GM23338 (cell line): ENCODE results near the gene CIB4. TPM values are rescaled to one million over a fixed set of nuclear protein-coding genes. Genes with fewer than 3 reads are reported as not detected.

Source experiments
- ATAC-seq: fragments of 200-7000 bp; cut with Tn5 transposase; 3 replicates; pipeline ENCODE4 v1.9.1; 2020
- DNase-seq: peaks from one replicate; pipeline ENCODE4 v3.0.0-alpha.2; 2015; ENCODE audit warnings: low spot score
- H2AFZ ChIP-seq: fragments of 200-600 bp; sonication (generic); 2 replicates; pipeline ENCODE4 v1.8.0; 2016; ENCODE audit warnings: antibody characterized with exemption, mild to moderate bottlenecking, moderate library complexity
- H3F3A ChIP-seq: fragments of 200-600 bp; sonication (generic); replicated peaks from 2 replicates; pipeline ENCODE4 v1.8.0; 2017; ENCODE audit warnings: antibody characterized with exemption, mixed run types, low read depth
- H3K27ac ChIP-seq: fragments of 200-600 bp; sonication (generic); 2 replicates; pipeline ENCODE4 v1.6.1; 2016; ENCODE audit warnings: low read depth
- H3K27me3 ChIP-seq: fragments of 200-600 bp; sonication (generic); 2 replicates; pipeline ENCODE4 v1.8.0; 2016; ENCODE audit warnings: mild to moderate bottlenecking, mixed run types, moderate library complexity; ENCODE audit not compliant: insufficient read depth
- H3K36me3 ChIP-seq: fragments of 200-600 bp; sonication (generic); 2 replicates; pipeline ENCODE4 v1.8.0; 2016; ENCODE audit warnings: mild to moderate bottlenecking; ENCODE audit not compliant: insufficient read depth
- H3K4me1 ChIP-seq: fragments of 200-600 bp; sonication (generic); 2 replicates; pipeline ENCODE4 v1.8.0; 2016; ENCODE audit warnings: mild to moderate bottlenecking, moderate library complexity; ENCODE audit not compliant: insufficient read depth
- H3K4me2 ChIP-seq: fragments of 200-600 bp; sonication (generic); 2 replicates; pipeline ENCODE4 v1.7.1; 2017; ENCODE audit warnings: mixed run types
- H3K4me3 ChIP-seq: fragments of 200-600 bp; sonication (generic); 2 replicates; pipeline ENCODE4 v1.6.1; 2016; ENCODE audit warnings: mixed run types
- H3K79me2 ChIP-seq: fragments of 200-600 bp; sonication (generic); replicated peaks from 2 replicates; pipeline ENCODE4 v1.8.0; 2017; ENCODE audit warnings: mild to moderate bottlenecking; ENCODE audit not compliant: insufficient read depth
- H3K9me2 ChIP-seq: fragments of 200-600 bp; sonication (generic); 2 replicates; pipeline ENCODE4 v1.8.0; 2017; ENCODE audit not compliant: insufficient read depth
- H4K20me1 ChIP-seq: fragments of 200-600 bp; sonication (generic); replicated peaks from 2 replicates; pipeline ENCODE4 v1.8.0; 2017; ENCODE audit warnings: mild to moderate bottlenecking; ENCODE audit not compliant: insufficient read depth
- H3K27ac Mint-ChIP-seq: 2 replicates; pipeline ENCODE4 v1.8.0; 2020; ENCODE audit warnings: inconsistent platforms, mild to moderate bottlenecking, moderate library complexity, mixed read lengths
- H3K27me3 Mint-ChIP-seq: 3 replicates; pipeline ENCODE4 v1.8.0; 2022; ENCODE audit warnings: low read depth, mild to moderate bottlenecking, moderate library complexity, mixed read lengths, inconsistent platforms; ENCODE audit not compliant: insufficient read depth, poor library complexity
- H3K36me3 Mint-ChIP-seq: 3 replicates; pipeline ENCODE4 v1.8.0; 2021; ENCODE audit warnings: low read depth, mild to moderate bottlenecking, inconsistent platforms, moderate library complexity, mixed read lengths
- H3K4me1 Mint-ChIP-seq: 3 replicates; pipeline ENCODE4 v1.8.0; 2020; ENCODE audit warnings: mild to moderate bottlenecking, inconsistent platforms, mixed read lengths
- H3K4me3 Mint-ChIP-seq: 3 replicates; pipeline ENCODE4 v1.8.0; 2021; ENCODE audit warnings: moderate library complexity, mild to moderate bottlenecking, inconsistent platforms, mixed read lengths
- H3K9me3 Mint-ChIP-seq: 3 replicates; pipeline ENCODE4 v1.8.0; 2020; ENCODE audit warnings: moderate library complexity, mild to moderate bottlenecking, inconsistent platforms, mixed read lengths
- CREB1 ChIP-seq: fragments of 250-450 bp; sonication (Bioruptor Pico); IDR thresholded peaks from 2 replicates; pipeline ENCODE4 v1.5.0; 2020; ENCODE audit warnings: low read depth, mild to moderate bottlenecking, moderate library complexity
- JUNB ChIP-seq: IDR thresholded peaks from one replicate; pipeline ENCODE4 v1.6.1; 2016; ENCODE audit warnings: antibody characterized with exemption; ENCODE audit not compliant: unreplicated experiment
- POLR2AphosphoS5 ChIP-seq: IDR thresholded peaks from 2 replicates; pipeline ENCODE4 v1.6.1; 2016; ENCODE audit warnings: antibody characterized with exemption, low read depth
- ZNF114 ChIP-seq: fragments of 250-450 bp; sonication (Bioruptor Pico); IDR thresholded peaks from 2 replicates; pipeline ENCODE4 v1.5.0; 2020; ENCODE audit warnings: mild to moderate bottlenecking, moderate library complexity
- ZNF331 ChIP-seq: fragments of 250-450 bp; sonication (Bioruptor Pico); IDR thresholded peaks from 2 replicates; pipeline ENCODE4 v1.5.0; 2020; ENCODE audit warnings: low read depth, mild to moderate bottlenecking, moderate library complexity
- polyA plus RNA-seq: library from polyadenylated mRNA; unstranded; fragments of >200 nt; fragmentation: Nextera tagmentation; extraction: Ambion mirVana; gene quantifications from 2 replicates; pipeline ENCODE4 v1.2.1, GENCODE V29; 2016
- total RNA-seq: library from RNA; depleted of rRNA; stranded (reverse); fragments of >200 nt; shearing (Covaris generic); gene quantifications from 2 replicates; pipeline ENCODE4 v1.2.3, GENCODE V29; 2014
- TF ChIP-seq, protein P1 (sequence below), 2 experiments: fragments of 200-600 bp in 1 of 2; sonication (generic) in 1 of 2; conservative IDR thresholded peaks; 2 replicates each; pipeline versions ENCODE4 v1.5.1 to v1.6.1; 2016 to 2017; ENCODE audit warnings: antibody characterized with exemption in 2 of 2, low read depth in 2 of 2, mild to moderate bottlenecking in 2 of 2, moderate library complexity in 1 of 2
- TF ChIP-seq, protein P2 (sequence below): IDR thresholded peaks from 2 replicates; pipeline ENCODE4 v1.6.1; 2016; ENCODE audit warnings: antibody characterized with exemption
- TF ChIP-seq, protein P3 (sequence below): IDR thresholded peaks from one replicate; pipeline ENCODE4 v1.6.1; 2018; ENCODE audit warnings: antibody characterized with exemption; ENCODE audit not compliant: unreplicated experiment

Gene CIB4
- total and polyA plus RNA-seq, 2 experiments from 2014 or later = not detected

DNA sequence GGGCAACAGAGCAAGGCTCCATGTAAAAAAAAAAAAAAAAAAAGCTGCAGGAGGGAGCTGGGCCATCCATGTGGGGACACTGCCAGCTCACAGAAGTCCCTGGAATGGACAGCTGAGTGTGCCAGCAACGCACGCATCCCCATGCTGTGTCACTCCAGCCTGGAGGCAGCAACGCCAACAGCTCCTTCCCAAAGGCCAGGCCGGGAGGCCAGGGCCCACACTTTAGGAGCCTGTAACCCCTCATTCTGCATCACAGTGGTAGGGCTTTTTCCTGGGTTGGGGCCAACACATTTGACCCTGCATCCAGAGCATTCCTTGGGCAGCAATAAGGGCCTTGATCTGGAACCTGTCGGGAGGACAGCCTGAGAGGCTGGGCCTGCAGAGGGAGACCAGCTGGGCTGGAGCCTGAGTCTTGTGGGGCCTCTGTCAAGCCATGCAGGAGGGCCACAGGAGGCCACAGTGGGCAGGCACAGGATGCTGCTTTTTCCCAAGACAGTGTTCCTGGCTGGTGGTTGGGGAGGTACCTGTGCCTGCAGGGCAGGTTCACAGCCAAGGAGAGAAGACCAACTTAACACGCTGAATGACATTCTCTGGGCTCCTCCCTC lies 34.6 kb upstream of the CIB4 start:
- Histone ChIP-seq H2AFZ (no peak overlapping the region), H3K36me3 (no peaks in the 10 kb centered on the region), H4K20me1 (no peaks in the 10 kb centered on the region), H3K27ac (no peak overlapping the region), H3K4me3 (no peak overlapping the region), H3F3A (no peaks in the 10 kb centered on the region), H3K4me1 (no peaks in the 10 kb centered on the region), H3K4me2 (no peak overlapping the region), H3K79me2 (no peaks in the 10 kb centered on the region), H3K9me2 (no peaks in the 10 kb centered on the region; the same call in 1 of the 2 replicates), H3K27me3 (no peaks in the 10 kb centered on the region)
- peaks cover 4% of the 10 kb centered on the region; the same call in 1 of the 3 replicates for H3K36me3 Mint-ChIP-seq
- peaks cover 6% of the 10 kb centered on the region; the same call in 2 of the 3 replicates for H3K9me3 Mint-ChIP-seq
- no peak for DNase-seq
- no peak overlapping the region for H3K4me3 Mint-ChIP-seq
- peaks cover 3% of the 10 kb centered on the region; the same call in 1 of the 3 replicates for H3K4me1 Mint-ChIP-seq
- no peak for TF ChIP-seq CREB1
- no peak for TF ChIP-seq ZNF114
- TF ChIP-seq, protein P1, sequence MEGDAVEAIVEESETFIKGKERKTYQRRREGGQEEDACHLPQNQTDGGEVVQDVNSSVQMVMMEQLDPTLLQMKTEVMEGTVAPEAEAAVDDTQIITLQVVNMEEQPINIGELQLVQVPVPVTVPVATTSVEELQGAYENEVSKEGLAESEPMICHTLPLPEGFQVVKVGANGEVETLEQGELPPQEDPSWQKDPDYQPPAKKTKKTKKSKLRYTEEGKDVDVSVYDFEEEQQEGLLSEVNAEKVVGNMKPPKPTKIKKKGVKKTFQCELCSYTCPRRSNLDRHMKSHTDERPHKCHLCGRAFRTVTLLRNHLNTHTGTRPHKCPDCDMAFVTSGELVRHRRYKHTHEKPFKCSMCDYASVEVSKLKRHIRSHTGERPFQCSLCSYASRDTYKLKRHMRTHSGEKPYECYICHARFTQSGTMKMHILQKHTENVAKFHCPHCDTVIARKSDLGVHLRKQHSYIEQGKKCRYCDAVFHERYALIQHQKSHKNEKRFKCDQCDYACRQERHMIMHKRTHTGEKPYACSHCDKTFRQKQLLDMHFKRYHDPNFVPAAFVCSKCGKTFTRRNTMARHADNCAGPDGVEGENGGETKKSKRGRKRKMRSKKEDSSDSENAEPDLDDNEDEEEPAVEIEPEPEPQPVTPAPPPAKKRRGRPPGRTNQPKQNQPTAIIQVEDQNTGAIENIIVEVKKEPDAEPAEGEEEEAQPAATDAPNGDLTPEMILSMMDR (conservative IDR thresholded peaks at IDR 0.05; ENCODE audit: low read depth in 2 of 2) = no peak
- no peak for TF ChIP-seq POLR2AphosphoS5
- no peak for TF ChIP-seq JUNB
- TF ChIP-seq, protein P2, sequence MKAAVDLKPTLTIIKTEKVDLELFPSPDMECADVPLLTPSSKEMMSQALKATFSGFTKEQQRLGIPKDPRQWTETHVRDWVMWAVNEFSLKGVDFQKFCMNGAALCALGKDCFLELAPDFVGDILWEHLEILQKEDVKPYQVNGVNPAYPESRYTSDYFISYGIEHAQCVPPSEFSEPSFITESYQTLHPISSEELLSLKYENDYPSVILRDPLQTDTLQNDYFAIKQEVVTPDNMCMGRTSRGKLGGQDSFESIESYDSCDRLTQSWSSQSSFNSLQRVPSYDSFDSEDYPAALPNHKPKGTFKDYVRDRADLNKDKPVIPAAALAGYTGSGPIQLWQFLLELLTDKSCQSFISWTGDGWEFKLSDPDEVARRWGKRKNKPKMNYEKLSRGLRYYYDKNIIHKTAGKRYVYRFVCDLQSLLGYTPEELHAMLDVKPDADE = no peak
- peaks cover 11% of the 10 kb centered on the region for H3K27me3 Mint-ChIP-seq
- H3K27ac Mint-ChIP-seq = no peak overlapping the region; the same call in 1 of the 2 replicates
- ATAC-seq = no peak

DNA sequence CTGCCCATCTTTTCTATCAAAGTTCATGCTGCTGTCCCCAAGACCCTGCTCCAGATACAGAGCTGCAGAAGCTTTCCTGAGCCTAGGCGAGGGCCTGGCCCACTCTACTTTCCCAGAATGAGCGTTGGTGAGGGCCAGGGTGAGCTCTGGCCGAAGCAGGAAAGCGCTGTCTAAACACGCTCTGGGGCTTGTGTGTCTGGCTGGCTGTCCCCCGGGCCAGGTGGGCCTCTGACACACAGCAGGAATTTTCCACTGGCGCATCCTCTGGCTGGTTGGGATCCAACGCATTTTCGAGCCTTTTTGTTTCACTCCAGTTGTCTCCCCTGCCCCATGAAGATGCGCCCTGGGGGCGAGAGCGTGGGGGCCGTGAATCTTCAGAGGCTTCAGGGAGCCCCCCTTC lies 33.6 kb upstream of the CIB4 start:
- no peak for ATAC-seq
- no peaks in the 10 kb centered on the region for H3K79me2 ChIP-seq
- no peak overlapping the region for H3K27ac Mint-ChIP-seq
- TF ChIP-seq CREB1 (no peak), ZNF331 (CRISPR knock-in tag) (no peak), ZNF114 (no peak), POLR2AphosphoS5 (no peak)
- TF ChIP-seq, protein P2 = no peak
- TF ChIP-seq, protein P1 (conservative IDR thresholded peaks at IDR 0.05; ENCODE audit: low read depth in 2 of 2) = no peak
- TF ChIP-seq, protein P3, sequence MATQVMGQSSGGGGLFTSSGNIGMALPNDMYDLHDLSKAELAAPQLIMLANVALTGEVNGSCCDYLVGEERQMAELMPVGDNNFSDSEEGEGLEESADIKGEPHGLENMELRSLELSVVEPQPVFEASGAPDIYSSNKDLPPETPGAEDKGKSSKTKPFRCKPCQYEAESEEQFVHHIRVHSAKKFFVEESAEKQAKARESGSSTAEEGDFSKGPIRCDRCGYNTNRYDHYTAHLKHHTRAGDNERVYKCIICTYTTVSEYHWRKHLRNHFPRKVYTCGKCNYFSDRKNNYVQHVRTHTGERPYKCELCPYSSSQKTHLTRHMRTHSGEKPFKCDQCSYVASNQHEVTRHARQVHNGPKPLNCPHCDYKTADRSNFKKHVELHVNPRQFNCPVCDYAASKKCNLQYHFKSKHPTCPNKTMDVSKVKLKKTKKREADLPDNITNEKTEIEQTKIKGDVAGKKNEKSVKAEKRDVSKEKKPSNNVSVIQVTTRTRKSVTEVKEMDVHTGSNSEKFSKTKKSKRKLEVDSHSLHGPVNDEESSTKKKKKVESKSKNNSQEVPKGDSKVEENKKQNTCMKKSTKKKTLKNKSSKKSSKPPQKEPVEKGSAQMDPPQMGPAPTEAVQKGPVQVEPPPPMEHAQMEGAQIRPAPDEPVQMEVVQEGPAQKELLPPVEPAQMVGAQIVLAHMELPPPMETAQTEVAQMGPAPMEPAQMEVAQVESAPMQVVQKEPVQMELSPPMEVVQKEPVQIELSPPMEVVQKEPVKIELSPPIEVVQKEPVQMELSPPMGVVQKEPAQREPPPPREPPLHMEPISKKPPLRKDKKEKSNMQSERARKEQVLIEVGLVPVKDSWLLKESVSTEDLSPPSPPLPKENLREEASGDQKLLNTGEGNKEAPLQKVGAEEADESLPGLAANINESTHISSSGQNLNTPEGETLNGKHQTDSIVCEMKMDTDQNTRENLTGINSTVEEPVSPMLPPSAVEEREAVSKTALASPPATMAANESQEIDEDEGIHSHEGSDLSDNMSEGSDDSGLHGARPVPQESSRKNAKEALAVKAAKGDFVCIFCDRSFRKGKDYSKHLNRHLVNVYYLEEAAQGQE = no peak

More for the DNA sequence above, 33.6 kb upstream of the CIB4 start:
- H3K4me1 ChIP-seq = no peaks in the 10 kb centered on the region
- H3K27me3 Mint-ChIP-seq = peaks cover 8% of the 10 kb centered on the region
- H3K27ac ChIP-seq = no peak overlapping the region
- H3K36me3 ChIP-seq = no peaks in the 10 kb centered on the region
- no peak overlapping the region for H3K4me3 ChIP-seq
- peaks cover 3% of the 10 kb centered on the region for H3K4me1 Mint-ChIP-seq
- H3K9me2 ChIP-seq = no peaks in the 10 kb centered on the region; the same call in 1 of the 2 replicates
- H4K20me1 ChIP-seq = no peaks in the 10 kb centered on the region
- no peaks in the 10 kb centered on the region for H3K27me3 ChIP-seq
- no peak overlapping the region for H2AFZ ChIP-seq
- DNase-seq = no peak
- H3K36me3 Mint-ChIP-seq = peaks cover 4% of the 10 kb centered on the region; the same call in 1 of the 3 replicates
- no peak overlapping the region for H3K4me3 Mint-ChIP-seq
- H3F3A ChIP-seq = no peaks in the 10 kb centered on the region
- H3K9me3 Mint-ChIP-seq = peaks cover 6% of the 10 kb centered on the region; the same call in 2 of the 3 replicates
- H3K4me2 ChIP-seq = no peak overlapping the region
